A673 (cell line): ENCODE data around the gene LCE3E.

Experiments used
- EZH2 ChIP-seq: fragments of 200-600 bp; sonication (generic); IDR thresholded peaks from 2 replicates; pipeline ENCODE4 v1.6.1; 2017; ENCODE audit warnings: borderline replicate concordance, low read depth, mild to moderate bottlenecking, mixed read lengths, antibody characterized with exemption, low read length; ENCODE audit not compliant: poor library complexity, severe bottlenecking
- TF ChIP-seq, protein P1 (sequence below): fragments of 300-800, 200-600 bp; sonication (generic); conservative IDR thresholded peaks from 2 replicates; pipeline ENCODE4 v1.5.1; 2017; ENCODE audit warnings: low read depth, mild to moderate bottlenecking, antibody characterized with exemption, low read length, moderate library complexity, mixed read lengths

DNA sequence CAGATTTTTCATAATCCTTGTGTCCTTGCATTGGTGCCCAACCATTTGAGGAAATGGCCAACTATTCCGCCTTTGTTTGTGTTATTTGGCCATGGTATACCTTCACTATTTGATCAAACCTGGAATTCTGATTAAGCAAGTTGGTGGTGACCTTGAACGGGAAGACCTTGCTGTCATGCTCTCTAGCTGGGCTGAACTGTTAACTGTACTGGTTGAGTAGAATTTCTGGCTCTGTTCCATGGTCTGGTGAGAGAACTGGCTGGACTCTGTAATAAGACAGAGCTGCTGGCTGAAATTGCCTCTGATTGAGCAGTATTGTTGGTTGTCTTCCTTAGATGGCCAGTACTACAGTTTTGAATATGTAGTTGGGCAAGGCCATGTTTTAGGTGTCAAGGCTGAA is 30.4 kb upstream of the LCE3E start:
- TF ChIP-seq EZH2 = no peak
- TF ChIP-seq, protein P1, sequence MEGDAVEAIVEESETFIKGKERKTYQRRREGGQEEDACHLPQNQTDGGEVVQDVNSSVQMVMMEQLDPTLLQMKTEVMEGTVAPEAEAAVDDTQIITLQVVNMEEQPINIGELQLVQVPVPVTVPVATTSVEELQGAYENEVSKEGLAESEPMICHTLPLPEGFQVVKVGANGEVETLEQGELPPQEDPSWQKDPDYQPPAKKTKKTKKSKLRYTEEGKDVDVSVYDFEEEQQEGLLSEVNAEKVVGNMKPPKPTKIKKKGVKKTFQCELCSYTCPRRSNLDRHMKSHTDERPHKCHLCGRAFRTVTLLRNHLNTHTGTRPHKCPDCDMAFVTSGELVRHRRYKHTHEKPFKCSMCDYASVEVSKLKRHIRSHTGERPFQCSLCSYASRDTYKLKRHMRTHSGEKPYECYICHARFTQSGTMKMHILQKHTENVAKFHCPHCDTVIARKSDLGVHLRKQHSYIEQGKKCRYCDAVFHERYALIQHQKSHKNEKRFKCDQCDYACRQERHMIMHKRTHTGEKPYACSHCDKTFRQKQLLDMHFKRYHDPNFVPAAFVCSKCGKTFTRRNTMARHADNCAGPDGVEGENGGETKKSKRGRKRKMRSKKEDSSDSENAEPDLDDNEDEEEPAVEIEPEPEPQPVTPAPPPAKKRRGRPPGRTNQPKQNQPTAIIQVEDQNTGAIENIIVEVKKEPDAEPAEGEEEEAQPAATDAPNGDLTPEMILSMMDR = no peak
